Neural cell (in vitro differentiated cells): ENCODE results near the gene TMC3. TPM values are rescaled to one million over a fixed set of nuclear protein-coding genes. Genes with fewer than 3 reads are reported as not detected.

Source experiments
- H2AFZ ChIP-seq: fragments of 200-600, 300-800 bp; sonication (generic), shearing (Covaris generic); 2 replicates; pipeline ENCODE4 v1.6.0; 2014; ENCODE audit warnings: low read depth, mild to moderate bottlenecking, antibody characterized with exemption, low read length, moderate library complexity
- H3F3A ChIP-seq: fragments of 200-600 bp; shearing (Covaris generic); 2 replicates; pipeline ENCODE4 v1.6.1; 2016; ENCODE audit warnings: mild to moderate bottlenecking, moderate library complexity, mixed read lengths, antibody characterized with exemption, low read length; ENCODE audit not compliant: insufficient read depth, poor library complexity, severe bottlenecking
- H3K27ac ChIP-seq: fragments of 200-600, 300-800 bp; sonication (generic), shearing (Covaris generic); 2 replicates; pipeline ENCODE4 v1.5.1; 2014; ENCODE audit warnings: mild to moderate bottlenecking, low read length, moderate library complexity
- H3K27me3 ChIP-seq: fragments of 300-800, 200-600 bp; sonication (generic), shearing (Covaris generic); 2 replicates; pipeline ENCODE4 v1.6.0; 2014; ENCODE audit warnings: mild to moderate bottlenecking, low read depth, low read length, moderate library complexity; ENCODE audit not compliant: insufficient read depth
- H3K36me3 ChIP-seq: fragments of 300-800, 200-600 bp; sonication (generic), shearing (Covaris generic); 2 replicates; pipeline ENCODE4 v1.5.1; 2014; ENCODE audit warnings: mild to moderate bottlenecking, antibody characterized with exemption, low read length, moderate library complexity; ENCODE audit not compliant: insufficient read depth
- H3K4me2 ChIP-seq: fragments of 300-800, 200-600 bp; sonication (generic), shearing (Covaris generic); 2 replicates; pipeline ENCODE4 v1.6.0; 2014; ENCODE audit warnings: mild to moderate bottlenecking, low read length
- H3K4me3 ChIP-seq: fragments of 300-800, 200-600 bp; sonication (generic), shearing (Covaris generic); 2 replicates; pipeline ENCODE4 v1.5.1; 2014; ENCODE audit warnings: mild to moderate bottlenecking, low read length, moderate library complexity
- H3K79me2 ChIP-seq: fragments of 200-600 bp; shearing (Covaris generic); replicated peaks from 2 replicates; pipeline ENCODE4 v1.6.0; 2014; ENCODE audit warnings: mild to moderate bottlenecking, low read length, moderate library complexity; ENCODE audit not compliant: insufficient read depth
- H3K9ac ChIP-seq: fragments of 300-800, 200-600 bp; sonication (generic), shearing (Covaris generic); 2 replicates; pipeline ENCODE4 v1.6.1; 2016; ENCODE audit warnings: mild to moderate bottlenecking, low read length, mixed read lengths
- H3K9me2 ChIP-seq: fragments of 200-600 bp; shearing (Covaris generic); 2 replicates; pipeline ENCODE4 v1.6.1; 2016; ENCODE audit warnings: mild to moderate bottlenecking, low read length, mixed read lengths; ENCODE audit not compliant: insufficient read depth
- H3K9me3 ChIP-seq: fragments of 200-600, 300-800 bp; sonication (generic), shearing (Covaris generic); 2 replicates; pipeline ENCODE4 v1.6.1; 2016; ENCODE audit warnings: mild to moderate bottlenecking, mixed run types, low read length, moderate library complexity, mixed read lengths
- H4K20me1 ChIP-seq: fragments of 200-600 bp; shearing (Covaris generic); 2 replicates; pipeline ENCODE4 v1.6.1; 2016; ENCODE audit warnings: mild to moderate bottlenecking, mixed run types; ENCODE audit not compliant: insufficient read depth
- CTCF ChIP-seq: fragments of 450-650 bp; IDR thresholded peaks from 2 replicates; pipeline ENCODE4 v1.5.1; 2014; ENCODE audit warnings: antibody characterized with exemption, mild to moderate bottlenecking, moderate library complexity; ENCODE audit not compliant: poor library complexity, severe bottlenecking
- EP300 ChIP-seq: fragments of 450-650 bp; conservative IDR thresholded peaks from 2 replicates; pipeline ENCODE4 v1.6.1; 2014; ENCODE audit warnings: antibody characterized with exemption, mild to moderate bottlenecking, moderate library complexity; ENCODE audit not compliant: poor library complexity, severe bottlenecking
- EZH2 ChIP-seq: fragments of 200-600, 300-800 bp; shearing (Covaris generic), sonication (generic); IDR thresholded peaks from 2 replicates; pipeline ENCODE4 v1.6.1; 2014; ENCODE audit warnings: antibody characterized with exemption, low read length, borderline replicate concordance, mild to moderate bottlenecking; ENCODE audit not compliant: insufficient read depth, poor library complexity, severe bottlenecking
- MXI1 ChIP-seq: fragments of 450-650 bp; conservative IDR thresholded peaks from 2 replicates; pipeline ENCODE4 v1.6.1; 2014; ENCODE audit warnings: antibody characterized with exemption, mild to moderate bottlenecking; ENCODE audit not compliant: poor library complexity, severe bottlenecking
- POLR2AphosphoS5 ChIP-seq: IDR thresholded peaks from 2 replicates; pipeline ENCODE4 v1.6.1; 2012
- RAD21 ChIP-seq: fragments of 450-650 bp; conservative IDR thresholded peaks from 2 replicates; pipeline ENCODE4 v1.6.1; 2014; ENCODE audit warnings: antibody characterized with exemption, mild to moderate bottlenecking, moderate library complexity
- REST ChIP-seq: IDR thresholded peaks from 2 replicates; pipeline ENCODE4 v1.6.1; 2012; ENCODE audit warnings: borderline replicate concordance
- SMC3 ChIP-seq: fragments of 450-650 bp; conservative IDR thresholded peaks from 2 replicates; pipeline ENCODE4 v1.6.1; 2014; ENCODE audit warnings: antibody characterized with exemption, mild to moderate bottlenecking, moderate library complexity; ENCODE audit not compliant: poor library complexity
- TAF1 ChIP-seq: IDR thresholded peaks from 2 replicates; pipeline ENCODE4 v1.6.1; 2012; ENCODE audit warnings: low read depth
- polyA plus RNA-seq: library from polyadenylated mRNA; depleted of rRNA; stranded (reverse); fragments of >200 nt; gene quantifications from 2 replicates; pipeline ENCODE4 v1.2.3, GENCODE V29; 2014

TMC3 gene
- polyA plus RNA-seq, 1 donor from 2014 or later: not detected

GRCh38 chr15:81347910-81348309 lies 26.1 kb downstream of the TMC3 start:
- no peak overlapping the region for H2AFZ ChIP-seq
- H3K27ac ChIP-seq: no peak overlapping the region
- H3K4me2 ChIP-seq: no peak overlapping the region
- TF ChIP-seq EZH2: no peak
- no peak for TF ChIP-seq TAF1
- no peak for TF ChIP-seq REST
- TF ChIP-seq EP300: no peak
- TF ChIP-seq MXI1: no peak
- no peak for TF ChIP-seq POLR2AphosphoS5
- no peak for TF ChIP-seq SMC3
- no peak for TF ChIP-seq CTCF
- TF ChIP-seq RAD21: no peak
- H4K20me1 ChIP-seq: no peaks in the 10 kb centered on the region
- no peaks in the 10 kb centered on the region for H3K36me3 ChIP-seq
- no peak overlapping the region for H3K4me3 ChIP-seq
- H3K9me3 ChIP-seq: no peaks in the 10 kb centered on the region
- H3K79me2 ChIP-seq: no peaks in the 10 kb centered on the region
- H3K9ac ChIP-seq: no peak overlapping the region
- H3K9me2 ChIP-seq: no peaks in the 10 kb centered on the region
- H3F3A ChIP-seq: no peaks in the 10 kb centered on the region
- H3K27me3 ChIP-seq: no peaks in the 10 kb centered on the region

GRCh38 chr15:81346611-81347010 lies 27.4 kb downstream of the TMC3 start:
- Histone ChIP-seq H3K9me2 (no peaks in the 10 kb centered on the region), H2AFZ (no peak overlapping the region), H3F3A (no peaks in the 10 kb centered on the region), H3K27ac (no peak overlapping the region), H3K9me3 (no peaks in the 10 kb centered on the region), H3K36me3 (no peaks in the 10 kb centered on the region), H3K9ac (no peak overlapping the region), H3K27me3 (no peaks in the 10 kb centered on the region), H3K4me2 (no peak overlapping the region), H3K4me3 (no peak overlapping the region), H3K79me2 (no peaks in the 10 kb centered on the region), H4K20me1 (no peaks in the 10 kb centered on the region)
- TF ChIP-seq SMC3 (no peak), RAD21 (no peak), EZH2 (no peak), REST (no peak), POLR2AphosphoS5 (no peak), EP300 (no peak)
